ENCODE measurements around the gene ACAP1.

DNA sequence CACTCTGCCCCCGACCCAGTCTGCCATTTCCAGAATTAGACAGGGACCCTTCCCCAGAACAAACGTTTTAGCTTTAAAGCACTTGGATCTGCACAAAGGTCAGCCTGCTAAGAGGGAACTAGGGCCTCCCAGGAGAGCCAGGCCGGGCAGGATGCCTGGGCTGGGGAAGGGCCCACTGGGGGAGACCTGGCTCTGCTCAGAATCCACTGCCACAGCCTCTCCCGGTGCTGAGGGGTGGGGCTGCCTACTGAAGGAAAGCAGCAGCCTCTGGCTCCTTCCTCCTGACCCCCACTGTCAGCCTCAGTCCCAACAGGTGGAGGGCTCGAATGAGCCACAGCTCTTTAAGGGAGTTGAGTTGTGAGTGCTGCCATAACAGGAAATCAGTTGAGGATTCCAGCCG, 43.6 kb upstream of the ACAP1 start:
- TF ChIP-seq, protein P1, sequence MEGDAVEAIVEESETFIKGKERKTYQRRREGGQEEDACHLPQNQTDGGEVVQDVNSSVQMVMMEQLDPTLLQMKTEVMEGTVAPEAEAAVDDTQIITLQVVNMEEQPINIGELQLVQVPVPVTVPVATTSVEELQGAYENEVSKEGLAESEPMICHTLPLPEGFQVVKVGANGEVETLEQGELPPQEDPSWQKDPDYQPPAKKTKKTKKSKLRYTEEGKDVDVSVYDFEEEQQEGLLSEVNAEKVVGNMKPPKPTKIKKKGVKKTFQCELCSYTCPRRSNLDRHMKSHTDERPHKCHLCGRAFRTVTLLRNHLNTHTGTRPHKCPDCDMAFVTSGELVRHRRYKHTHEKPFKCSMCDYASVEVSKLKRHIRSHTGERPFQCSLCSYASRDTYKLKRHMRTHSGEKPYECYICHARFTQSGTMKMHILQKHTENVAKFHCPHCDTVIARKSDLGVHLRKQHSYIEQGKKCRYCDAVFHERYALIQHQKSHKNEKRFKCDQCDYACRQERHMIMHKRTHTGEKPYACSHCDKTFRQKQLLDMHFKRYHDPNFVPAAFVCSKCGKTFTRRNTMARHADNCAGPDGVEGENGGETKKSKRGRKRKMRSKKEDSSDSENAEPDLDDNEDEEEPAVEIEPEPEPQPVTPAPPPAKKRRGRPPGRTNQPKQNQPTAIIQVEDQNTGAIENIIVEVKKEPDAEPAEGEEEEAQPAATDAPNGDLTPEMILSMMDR (IDR thresholded peaks at IDR 0.05): no peak
- TF ChIP-seq POLR2A (IDR thresholded peaks at IDR 0.05): no peak

Data from body of pancreas (tissue), 4 donors.